Measurements from ENCODE around the gene CAPN9.
"Not testable (repeated sequence)": the region's sequence is repeated elsewhere in the genome, so short reads cannot be mapped to it uniquely, and the experiment has no call there.

CAPN9 gene

GRCh38 chr1:230747127-230747730, at the start of gene CAPN9:
TSS of gene CAPN9 (plus strand) at chr1:230747388. CDS start at chr1:230747497, 109 bp downstream.
- H3K4me3 ChIP-seq (ENCODE audit: low read depth in 1 of 2, low read length in 2 of 2) = no peak within 1 kb of the TSS
- H3K27me3 ChIP-seq (ENCODE audit: control insufficient read depth in 1 of 2, insufficient read depth in 2 of 2, low read length in 2 of 2) = no peaks in the 10 kb centered on the region
- H3K9ac ChIP-seq (ENCODE audit: low read length) = no peak within 1 kb of the TSS
- no peaks in the 10 kb centered on the region for H3K4me1 ChIP-seq (ENCODE audit: insufficient read depth, low read length)
- H3K9me3 ChIP-seq (ENCODE audit: low read length) = no peaks in the 10 kb centered on the region
- no peak within 1 kb of the TSS for H3K27ac ChIP-seq (ENCODE audit: low read depth, low read length)
- no peaks in the 10 kb centered on the region for H3K36me3 ChIP-seq (ENCODE audit: insufficient read depth, low read length)

GRCh38 chr1:230698130-230698529, 49.1 kb upstream of the CAPN9 start:
- Histone ChIP-seq H3K9ac (ENCODE audit: low read length) (no peak overlapping the region), H3K9me3 (ENCODE audit: low read length) (no peaks in the 10 kb centered on the region), H3K4me3 (ENCODE audit: low read depth in 1 of 2, low read length in 2 of 2) (no peak overlapping the region), H3K4me1 (ENCODE audit: insufficient read depth, low read length) (no peaks in the 10 kb centered on the region), H3K27ac (ENCODE audit: low read depth, low read length) (no peak overlapping the region), H3K27me3 (ENCODE audit: control insufficient read depth in 1 of 2, insufficient read depth in 2 of 2, low read length in 2 of 2) (no peaks in the 10 kb centered on the region), H3K36me3 (ENCODE audit: insufficient read depth, low read length) (peaks cover 14% of the 10 kb centered on the region)

DNA sequence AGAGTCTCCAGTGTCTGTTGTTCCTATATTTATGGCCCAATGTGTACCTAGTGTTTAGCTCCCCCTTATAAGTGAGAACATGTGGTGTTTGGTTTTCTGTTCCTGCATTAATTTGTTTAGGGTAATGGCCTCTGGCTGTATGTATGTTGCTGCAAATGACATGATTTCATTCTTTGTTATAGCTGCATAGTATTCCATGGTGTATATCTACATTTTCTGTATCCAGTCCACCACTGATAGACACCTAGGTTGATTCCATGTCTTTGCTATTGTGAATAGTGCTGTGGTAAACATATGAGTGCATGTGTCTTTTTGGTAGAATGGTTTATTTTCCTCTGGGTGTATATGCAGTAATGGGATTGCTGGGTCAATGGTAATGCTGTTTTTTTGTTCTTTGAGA, 48.2 kb upstream of the CAPN9 start:
- not testable (repeated sequence) for H3K4me3 ChIP-seq (ENCODE audit: low read depth in 1 of 2, low read length in 2 of 2); H3K27ac ChIP-seq (ENCODE audit: low read depth, low read length); H3K27me3 ChIP-seq (ENCODE audit: control insufficient read depth in 1 of 2, insufficient read depth in 2 of 2, low read length in 2 of 2); H3K36me3 ChIP-seq (ENCODE audit: insufficient read depth, low read length); H3K9me3 ChIP-seq (ENCODE audit: low read length); H3K9ac ChIP-seq (ENCODE audit: low read length); H3K4me1 ChIP-seq (ENCODE audit: insufficient read depth, low read length)

DNA sequence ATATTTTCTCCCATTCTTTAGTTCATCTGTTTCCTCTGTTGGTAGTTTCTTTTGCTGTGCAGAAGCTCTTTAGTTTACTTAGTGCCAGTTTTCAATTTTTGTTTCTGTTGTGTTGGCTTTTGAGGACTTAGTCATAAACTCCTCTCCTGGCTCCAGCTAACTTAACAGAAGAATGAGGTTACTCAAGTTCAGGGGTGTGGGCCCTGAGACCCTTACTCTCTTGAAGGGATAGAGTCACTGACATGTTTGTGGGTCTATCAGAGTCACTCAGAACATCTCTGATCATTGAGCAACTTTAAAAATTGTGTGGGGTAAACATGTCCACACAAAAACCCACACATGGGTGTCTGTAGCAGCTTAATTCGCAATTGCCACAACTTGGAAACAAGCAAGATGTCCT, 47.5 kb upstream of the CAPN9 start:
- no peak overlapping the region for H3K4me3 ChIP-seq (ENCODE audit: low read depth in 1 of 2, low read length in 2 of 2)
- no peaks in the 10 kb centered on the region for H3K27me3 ChIP-seq (ENCODE audit: control insufficient read depth in 1 of 2, insufficient read depth in 2 of 2, low read length in 2 of 2)
- H3K9me3 ChIP-seq (ENCODE audit: low read length) = no peaks in the 10 kb centered on the region
- H3K4me1 ChIP-seq (ENCODE audit: insufficient read depth, low read length) = no peaks in the 10 kb centered on the region
- H3K36me3 ChIP-seq (ENCODE audit: insufficient read depth, low read length) = no peaks in the 10 kb centered on the region
- no peak overlapping the region for H3K27ac ChIP-seq (ENCODE audit: low read depth, low read length)
- H3K9ac ChIP-seq (ENCODE audit: low read length) = no peak overlapping the region

DNA sequence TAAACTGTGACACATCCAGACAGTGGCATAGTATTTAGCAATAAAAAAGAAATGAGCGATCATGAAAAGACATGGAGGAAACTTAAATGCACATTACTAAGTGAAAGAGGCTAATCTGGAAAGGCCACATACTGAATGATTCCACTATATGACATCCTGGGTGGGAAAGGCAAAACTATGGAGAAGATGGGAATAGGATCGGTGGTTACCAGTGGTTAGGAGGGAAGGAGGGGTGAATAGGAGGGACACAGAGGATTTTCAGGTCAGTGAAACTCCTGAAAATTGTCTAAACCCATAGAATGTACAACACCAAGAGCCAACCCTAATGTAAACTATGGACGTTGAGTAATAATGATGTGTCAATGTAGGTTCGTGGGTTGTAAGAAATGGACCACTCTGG, 47.1 kb upstream of the CAPN9 start:
- Histone ChIP-seq H3K4me3 (ENCODE audit: low read depth in 1 of 2, low read length in 2 of 2) (no peak overlapping the region), H3K4me1 (ENCODE audit: insufficient read depth, low read length) (no peaks in the 10 kb centered on the region), H3K27ac (ENCODE audit: low read depth, low read length) (no peak overlapping the region), H3K36me3 (ENCODE audit: insufficient read depth, low read length) (no peaks in the 10 kb centered on the region), H3K27me3 (ENCODE audit: control insufficient read depth in 1 of 2, insufficient read depth in 2 of 2, low read length in 2 of 2) (no peaks in the 10 kb centered on the region), H3K9ac (ENCODE audit: low read length) (no peak overlapping the region), H3K9me3 (ENCODE audit: low read length) (no peaks in the 10 kb centered on the region)

DNA sequence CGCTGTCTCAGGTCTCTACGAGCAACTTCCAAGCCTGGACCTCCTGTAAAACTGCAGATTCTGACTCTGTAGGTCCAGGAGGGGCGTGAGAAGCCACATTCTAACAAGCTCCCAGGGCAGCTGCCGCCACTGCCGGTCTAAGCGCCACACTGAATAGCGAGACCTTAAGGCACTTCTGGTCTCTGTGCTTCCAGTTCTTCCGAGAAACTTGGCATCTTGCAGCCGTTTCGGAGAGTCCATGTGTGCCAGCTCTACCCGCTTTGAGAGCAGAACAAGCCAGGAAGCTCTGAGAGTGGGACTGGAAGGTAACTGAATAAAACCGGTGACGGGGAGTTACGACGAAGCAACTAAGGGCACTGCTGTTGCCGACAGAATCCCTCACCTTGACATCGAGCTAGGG, 45.8 kb upstream of the CAPN9 start:
- H3K36me3 ChIP-seq (ENCODE audit: insufficient read depth, low read length) = no peaks in the 10 kb centered on the region
- H3K27ac ChIP-seq (ENCODE audit: low read depth, low read length) = no peak overlapping the region
- no peaks in the 10 kb centered on the region for H3K9me3 ChIP-seq (ENCODE audit: low read length)
- no peak overlapping the region for H3K4me3 ChIP-seq (ENCODE audit: low read depth in 1 of 2, low read length in 2 of 2)
- H3K9ac ChIP-seq (ENCODE audit: low read length) = no peak overlapping the region
- no peaks in the 10 kb centered on the region for H3K27me3 ChIP-seq (ENCODE audit: control insufficient read depth in 1 of 2, insufficient read depth in 2 of 2, low read length in 2 of 2)
- no peaks in the 10 kb centered on the region for H3K4me1 ChIP-seq (ENCODE audit: insufficient read depth, low read length)

GRCh38 chr1:230701895-230702768, 45.1 kb upstream of the CAPN9 start:
- Histone ChIP-seq H3K36me3 (ENCODE audit: insufficient read depth, low read length) (no peaks in the 10 kb centered on the region), H3K27ac (ENCODE audit: low read depth, low read length) (no peak overlapping the region), H3K4me1 (ENCODE audit: insufficient read depth, low read length) (no peaks in the 10 kb centered on the region), H3K27me3 (ENCODE audit: control insufficient read depth in 1 of 2, insufficient read depth in 2 of 2, low read length in 2 of 2) (no peaks in the 10 kb centered on the region), H3K4me3 (ENCODE audit: low read depth in 1 of 2, low read length in 2 of 2) (no peak overlapping the region), H3K9me3 (ENCODE audit: low read length) (no peaks in the 10 kb centered on the region), H3K9ac (ENCODE audit: low read length) (no peak overlapping the region)

- H3K36me3 ChIP-seq (ENCODE audit: insufficient read depth, low read length) = no peaks in the 10 kb centered on the region
- no peak overlapping the region for H3K27ac ChIP-seq (ENCODE audit: low read depth, low read length)
- no peaks in the 10 kb centered on the region for H3K4me1 ChIP-seq (ENCODE audit: insufficient read depth, low read length)
- H3K4me3 ChIP-seq (ENCODE audit: low read depth in 1 of 2, low read length in 2 of 2) = no peak overlapping the region
- H3K9me3 ChIP-seq (ENCODE audit: low read length) = no peaks in the 10 kb centered on the region
- no peak overlapping the region for H3K9ac ChIP-seq (ENCODE audit: low read length)
- H3K27me3 ChIP-seq (ENCODE audit: control insufficient read depth in 1 of 2, insufficient read depth in 2 of 2, low read length in 2 of 2) = no peaks in the 10 kb centered on the region
Observed at GRCh38 chr1:230702934-230703678, 44.1 kb upstream of the CAPN9 start.

DNA sequence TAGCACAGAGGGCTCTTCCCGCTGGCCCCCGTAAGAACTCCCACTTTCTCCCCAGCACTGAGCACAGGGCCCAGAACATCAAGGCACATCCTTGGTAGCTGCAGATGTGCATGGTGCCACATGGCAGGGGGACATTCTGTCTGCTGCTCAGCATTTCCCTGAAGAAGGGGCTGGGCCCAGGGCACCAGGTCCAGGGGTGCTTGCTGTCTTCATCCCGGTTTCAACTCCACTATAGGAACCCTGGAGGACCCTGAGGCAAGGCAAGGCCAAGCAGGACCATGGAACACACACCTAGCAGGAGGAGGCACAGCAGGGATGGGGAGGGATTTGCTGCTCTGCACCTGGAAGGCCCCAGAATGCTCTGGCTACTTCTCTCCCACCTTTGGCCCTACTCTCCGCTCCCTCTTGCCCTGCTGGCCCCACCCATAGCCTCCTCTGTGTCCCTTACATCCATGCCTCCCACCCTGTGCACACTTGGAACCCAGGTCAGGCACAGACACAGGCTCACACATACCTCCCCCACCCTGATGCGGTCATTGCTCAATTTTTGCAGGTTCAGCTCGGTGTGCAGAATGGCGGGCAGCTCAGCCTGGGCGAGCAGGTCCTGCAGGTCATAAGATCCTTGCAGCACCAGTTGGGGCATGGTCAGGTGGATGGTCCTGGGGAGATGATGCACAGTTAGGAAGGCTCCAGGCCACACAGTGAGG, 43.4 kb upstream of the CAPN9 start:
- Histone ChIP-seq H3K36me3 (ENCODE audit: insufficient read depth, low read length) (no peaks in the 10 kb centered on the region), H3K9me3 (ENCODE audit: low read length) (no peaks in the 10 kb centered on the region), H3K4me3 (ENCODE audit: low read depth in 1 of 2, low read length in 2 of 2) (no peak overlapping the region), H3K27ac (ENCODE audit: low read depth, low read length) (no peak overlapping the region), H3K27me3 (ENCODE audit: control insufficient read depth in 1 of 2, insufficient read depth in 2 of 2, low read length in 2 of 2) (no peaks in the 10 kb centered on the region), H3K9ac (ENCODE audit: low read length) (no peak overlapping the region), H3K4me1 (ENCODE audit: insufficient read depth, low read length) (no peaks in the 10 kb centered on the region)

GRCh38 chr1:230704830-230705229, 42.4 kb upstream of the CAPN9 start:
- Histone ChIP-seq H3K9ac (ENCODE audit: low read length) (no peak overlapping the region), H3K4me1 (ENCODE audit: insufficient read depth, low read length) (no peaks in the 10 kb centered on the region), H3K27me3 (ENCODE audit: control insufficient read depth in 1 of 2, insufficient read depth in 2 of 2, low read length in 2 of 2) (no peaks in the 10 kb centered on the region), H3K36me3 (ENCODE audit: insufficient read depth, low read length) (no peaks in the 10 kb centered on the region), H3K9me3 (ENCODE audit: low read length) (no peaks in the 10 kb centered on the region), H3K27ac (ENCODE audit: low read depth, low read length) (no peak overlapping the region), H3K4me3 (ENCODE audit: low read depth in 1 of 2, low read length in 2 of 2) (no peak overlapping the region)
